Suprapubic skin (tissue), 4 donors: Measurements from ENCODE around the gene SORCS2. TPM values are rescaled to one million over a fixed set of nuclear protein-coding genes. Genes with fewer than 3 reads are reported as not detected.

ENCODE experiments used
- DNase-seq, 2 donors: peaks; one replicate each; pipeline ENCODE4 v3.0.0-alpha.2; 2019; ENCODE audit warnings: low spot score in 2 of 2
- H3K27ac ChIP-seq: fragments of 200-600 bp; sonication (generic); one replicate; pipeline ENCODE4 v1.5.1; 2019
- H3K27me3 ChIP-seq: fragments of 200-600 bp; sonication (generic); one replicate; pipeline ENCODE4 v1.5.1; 2019
- H3K36me3 ChIP-seq: fragments of 200-600 bp; sonication (generic); one replicate; pipeline ENCODE4 v1.5.1; 2019
- H3K4me1 ChIP-seq: fragments of 200-600 bp; sonication (generic); one replicate; pipeline ENCODE4 v1.5.1; 2019
- H3K4me3 ChIP-seq: fragments of 200-600 bp; sonication (generic); one replicate; pipeline ENCODE4 v1.5.1; 2019; ENCODE audit warnings: mild to moderate bottlenecking
- H3K9me3 ChIP-seq: fragments of 200-600 bp; sonication (generic); one replicate; pipeline ENCODE4 v1.5.1; 2019
- CTCF ChIP-seq, 2 donors: fragments of 200-600 bp in 1 of 2; fragments of 450-650 bp in 1 of 2; sonication (generic) in 1 of 2; IDR thresholded peaks; one replicate each; pipeline ENCODE4 v1.5.1; 2016 to 2019; ENCODE audit warnings: antibody characterized with exemption in 2 of 2, mild to moderate bottlenecking in 1 of 2, moderate library complexity in 1 of 2
- EP300 ChIP-seq: sonication (generic); formaldehyde crosslinking; IDR thresholded peaks from one replicate; pipeline ENCODE4 v1.6.1; 2017; ENCODE audit warnings: antibody characterized with exemption
- POLR2A ChIP-seq, 2 donors: fragments of 450-650 bp; IDR thresholded peaks; one replicate each; pipeline ENCODE4 v1.6.1; 2017; ENCODE audit warnings: antibody characterized with exemption in 2 of 2, mild to moderate bottlenecking in 2 of 2, moderate library complexity in 2 of 2
- POLR2AphosphoS5 ChIP-seq, 3 donors: sonication (generic); formaldehyde crosslinking; IDR thresholded peaks; one replicate each; pipeline ENCODE4 v1.6.1; 2017; ENCODE audit warnings: antibody characterized with exemption in 3 of 3
- WGBS: methylation state at CpG from one replicate; pipeline ENCODE4 v1.1.5; 2018; 5-methylcytosine and 5-hydroxymethylcytosine counted together
- total RNA-seq, 4 donors: library from RNA; depleted of rRNA; stranded (reverse); fragments of >200 nt; gene quantifications; one replicate each; pipeline ENCODE4 v1.1.0, GENCODE V29; 2016

SORCS2 gene
- total RNA-seq, 4 donors from 2014 or later, result 0.94 to 4.6 (median 1.3) TPM

- TF ChIP-seq POLR2A (IDR thresholded peaks at IDR 0.05) (no peak), POLR2AphosphoS5 (IDR thresholded peaks at IDR 0.05) (no peak), CTCF (IDR thresholded peaks at IDR 0.05) (no peak), EP300 (no peak)
- no peak overlapping the region for H3K27ac ChIP-seq
- no peaks in the 10 kb centered on the region for H3K9me3 ChIP-seq
- H3K27me3 ChIP-seq, result no peaks in the 10 kb centered on the region
- no peaks in the 10 kb centered on the region for H3K36me3 ChIP-seq
- 63% methylated on average over 6 of the region's 7 CpGs for WGBS
- DNase-seq, result no peak
- no peaks in the 10 kb centered on the region for H3K4me1 ChIP-seq
- H3K4me3 ChIP-seq, result no peak overlapping the region
Observed at GRCh38 chr4:7608046-7608445, 415.7 kb downstream of the SORCS2 start.

GRCh38 chr4:7609316-7609715 is 417.0 kb downstream of the SORCS2 start:
- H3K4me3 ChIP-seq, result no peak overlapping the region
- no peak for DNase-seq
- no peak overlapping the region for H3K27ac ChIP-seq
- TF ChIP-seq CTCF (IDR thresholded peaks at IDR 0.05) (no peak), POLR2A (IDR thresholded peaks at IDR 0.05) (no peak), POLR2AphosphoS5 (IDR thresholded peaks at IDR 0.05) (no peak), EP300 (no peak)
- no peaks in the 10 kb centered on the region for H3K9me3 ChIP-seq
- no peaks in the 10 kb centered on the region for H3K4me1 ChIP-seq
- no peaks in the 10 kb centered on the region for H3K27me3 ChIP-seq
- H3K36me3 ChIP-seq, result no peaks in the 10 kb centered on the region
- WGBS, result 87% methylated on average over 10 of the region's 10 CpGs

DNA sequence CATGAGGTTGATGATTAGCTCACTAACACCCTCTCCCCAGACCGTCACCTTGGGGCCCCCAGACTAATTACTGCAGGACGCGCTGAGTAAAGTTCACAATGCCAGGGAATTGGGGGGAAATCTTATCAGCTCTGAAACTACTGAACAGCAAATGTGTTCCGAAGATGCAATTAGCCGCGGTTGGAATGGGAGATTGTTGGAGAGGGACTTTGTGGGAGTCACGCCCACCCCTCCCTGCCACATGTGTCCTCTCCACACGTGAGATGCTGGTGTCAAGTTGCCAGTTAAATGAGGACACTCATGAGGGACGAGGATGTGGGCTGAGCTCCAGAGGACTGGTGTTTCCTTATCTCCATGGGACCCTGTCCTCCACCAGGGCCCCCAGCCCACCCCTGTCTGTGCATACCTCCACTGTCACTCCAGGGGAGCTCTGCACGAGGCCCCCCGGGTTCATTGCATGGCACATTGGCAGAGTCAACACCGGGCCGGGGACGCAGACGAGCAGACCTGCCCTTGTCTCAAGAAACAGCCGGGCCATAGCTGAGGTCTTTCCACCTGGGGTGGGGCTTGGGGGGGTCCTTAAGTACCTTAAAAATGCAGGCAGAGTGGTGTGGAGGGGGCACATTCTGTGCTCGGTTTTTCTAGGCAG is 417.8 kb downstream of the SORCS2 start:
- H3K27ac ChIP-seq, result no peak overlapping the region
- TF ChIP-seq POLR2A (IDR thresholded peaks at IDR 0.05), result no peak
- no peak for TF ChIP-seq POLR2AphosphoS5 (IDR thresholded peaks at IDR 0.05)
- no peak for TF ChIP-seq CTCF (IDR thresholded peaks at IDR 0.05)
- no peak for TF ChIP-seq EP300
- H3K27me3 ChIP-seq, result no peaks in the 10 kb centered on the region
- H3K4me1 ChIP-seq, result no peaks in the 10 kb centered on the region
- no peak for DNase-seq
- no peaks in the 10 kb centered on the region for H3K9me3 ChIP-seq
- no peaks in the 10 kb centered on the region for H3K36me3 ChIP-seq
- WGBS, result 87% methylated on average over 17 of the region's 17 CpGs
- no peak overlapping the region for H3K4me3 ChIP-seq

- WGBS, result 91% methylated on average over 8 of the region's 8 CpGs
- Histone ChIP-seq H3K27ac (no peak overlapping the region), H3K9me3 (no peaks in the 10 kb centered on the region), H3K4me3 (no peak overlapping the region), H3K4me1 (no peaks in the 10 kb centered on the region), H3K27me3 (no peaks in the 10 kb centered on the region), H3K36me3 (no peaks in the 10 kb centered on the region)
- DNase-seq, result no peak
- TF ChIP-seq EP300 (no peak), CTCF (IDR thresholded peaks at IDR 0.05) (no peak), POLR2AphosphoS5 (IDR thresholded peaks at IDR 0.05) (no peak), POLR2A (IDR thresholded peaks at IDR 0.05) (no peak)
Observed at GRCh38 chr4:7610841-7611240, 418.5 kb downstream of the SORCS2 start.

- Histone ChIP-seq H3K9me3 (no peaks in the 10 kb centered on the region), H3K4me3 (no peak overlapping the region), H3K4me1 (no peaks in the 10 kb centered on the region), H3K27ac (no peak overlapping the region), H3K36me3 (no peaks in the 10 kb centered on the region), H3K27me3 (no peaks in the 10 kb centered on the region)
- TF ChIP-seq POLR2A (IDR thresholded peaks at IDR 0.05) (no peak), CTCF (IDR thresholded peaks at IDR 0.05) (no peak), EP300 (no peak), POLR2AphosphoS5 (IDR thresholded peaks at IDR 0.05) (no peak)
- DNase-seq, result no peak
- 97% methylated on average over 16 of the region's 16 CpGs for WGBS
Observed at GRCh38 chr4:7612311-7612897, 420.1 kb downstream of the SORCS2 start.
